ENCODE data around the gene PAF1. TPM values are rescaled to one million over a fixed set of nuclear protein-coding genes. Genes with fewer than 3 reads are reported as not detected.
A peak's percentile ranks its signal among the peaks of the same experiment; 100 is the strongest.

The PAF1 gene
- total RNA-seq, 2 experiments from 2014 or later = 33.1 to 45.9 TPM

DNA sequence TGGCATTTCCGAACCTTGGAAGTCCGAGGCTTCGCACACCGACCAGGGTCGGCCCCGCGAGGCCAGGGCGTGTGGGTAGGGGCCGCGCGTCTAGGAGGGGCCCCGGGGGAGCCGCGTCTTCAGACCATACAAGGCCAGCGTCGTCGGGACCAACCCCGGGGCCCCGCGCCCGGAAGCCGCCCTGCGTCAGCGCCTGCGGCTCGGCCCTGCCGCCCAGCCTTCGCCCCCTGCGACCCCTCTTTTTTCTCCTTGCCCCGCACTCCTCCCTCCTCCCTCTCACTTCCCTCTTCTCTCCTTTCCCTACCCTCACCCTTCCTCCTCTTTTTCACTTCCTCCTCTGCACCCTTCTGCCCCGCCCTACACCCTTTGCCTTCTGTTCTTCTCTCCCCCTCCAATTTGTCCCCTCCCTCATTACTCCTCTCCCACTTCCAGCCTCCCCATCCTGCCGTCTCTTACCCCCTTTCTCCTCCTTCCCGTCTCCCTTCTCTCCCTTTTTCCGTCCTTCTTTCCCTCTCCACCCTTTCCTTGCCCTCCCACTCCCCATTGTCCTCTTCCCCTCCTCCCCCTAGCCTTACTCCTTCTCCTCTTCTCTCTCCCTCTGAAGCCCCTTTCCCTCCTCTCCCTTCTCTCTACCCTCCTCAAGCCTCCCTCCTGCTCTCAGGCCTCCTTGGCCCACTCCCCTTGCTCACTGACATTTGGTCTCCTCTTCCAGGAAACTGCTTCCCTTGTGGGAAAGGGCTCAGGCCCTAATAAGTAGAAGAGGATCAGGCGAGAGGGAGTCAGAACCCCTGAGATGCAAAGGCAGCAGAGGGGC is 19.3 kb upstream of the PAF1 start:
- ChIA-PET POLR2A (no interaction called here), CTCF (ENCODE audit: unreplicated experiment) (no interaction called here)
- no peaks in the 10 kb centered on the region for H3K9me3 ChIP-seq (ENCODE audit: low read length)
- H3K4me2 ChIP-seq (ENCODE audit: low read length) = peak overlapping the region; percentile 96
- H3K9me2 ChIP-seq (ENCODE audit: insufficient read depth, low read length) = no peaks in the 10 kb centered on the region
- H3K27ac ChIP-seq (ENCODE audit: low read depth, low read length, poor library complexity, severe bottlenecking) = peak overlapping the region; percentile 91
- H3K36me3 ChIP-seq (ENCODE audit: insufficient read depth, low read length) = peaks cover 19% of the 10 kb centered on the region
- intact Hi-C loops (cut with micrococcal nuclease; ENCODE audit: unreplicated experiment) = no loop called here
- H3K4me1 ChIP-seq (ENCODE audit: insufficient read depth, low read length, poor library complexity, severe bottlenecking) = peaks cover 43% of the 10 kb centered on the region
- TF ChIP-seq, protein P1, sequence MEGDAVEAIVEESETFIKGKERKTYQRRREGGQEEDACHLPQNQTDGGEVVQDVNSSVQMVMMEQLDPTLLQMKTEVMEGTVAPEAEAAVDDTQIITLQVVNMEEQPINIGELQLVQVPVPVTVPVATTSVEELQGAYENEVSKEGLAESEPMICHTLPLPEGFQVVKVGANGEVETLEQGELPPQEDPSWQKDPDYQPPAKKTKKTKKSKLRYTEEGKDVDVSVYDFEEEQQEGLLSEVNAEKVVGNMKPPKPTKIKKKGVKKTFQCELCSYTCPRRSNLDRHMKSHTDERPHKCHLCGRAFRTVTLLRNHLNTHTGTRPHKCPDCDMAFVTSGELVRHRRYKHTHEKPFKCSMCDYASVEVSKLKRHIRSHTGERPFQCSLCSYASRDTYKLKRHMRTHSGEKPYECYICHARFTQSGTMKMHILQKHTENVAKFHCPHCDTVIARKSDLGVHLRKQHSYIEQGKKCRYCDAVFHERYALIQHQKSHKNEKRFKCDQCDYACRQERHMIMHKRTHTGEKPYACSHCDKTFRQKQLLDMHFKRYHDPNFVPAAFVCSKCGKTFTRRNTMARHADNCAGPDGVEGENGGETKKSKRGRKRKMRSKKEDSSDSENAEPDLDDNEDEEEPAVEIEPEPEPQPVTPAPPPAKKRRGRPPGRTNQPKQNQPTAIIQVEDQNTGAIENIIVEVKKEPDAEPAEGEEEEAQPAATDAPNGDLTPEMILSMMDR (conservative IDR thresholded peaks at IDR 0.05; ENCODE audit: low read length) = no peak
- TF ChIP-seq EZH2phosphoT487 (IDR thresholded peaks at IDR 0.05; ENCODE audit: borderline replicate concordance, low read depth, low read length) = no peak
- no TSS peak for BruUV-seq (replicated peaks)
- DNase-seq (ENCODE audit: low spot score) = peak; percentile 78
- H2AFZ ChIP-seq (ENCODE audit: low read length) = no peak overlapping the region
- H3K4me3 ChIP-seq (ENCODE audit: low read depth, low read length, poor library complexity, severe bottlenecking) = peak overlapping the region; percentile 96
- peaks cover 43% of the 10 kb centered on the region for H3K79me2 ChIP-seq (ENCODE audit: insufficient read depth, low read depth, low read length)
- H4K20me1 ChIP-seq (ENCODE audit: insufficient read depth, low read length) = peaks cover 4% of the 10 kb centered on the region

DNA sequence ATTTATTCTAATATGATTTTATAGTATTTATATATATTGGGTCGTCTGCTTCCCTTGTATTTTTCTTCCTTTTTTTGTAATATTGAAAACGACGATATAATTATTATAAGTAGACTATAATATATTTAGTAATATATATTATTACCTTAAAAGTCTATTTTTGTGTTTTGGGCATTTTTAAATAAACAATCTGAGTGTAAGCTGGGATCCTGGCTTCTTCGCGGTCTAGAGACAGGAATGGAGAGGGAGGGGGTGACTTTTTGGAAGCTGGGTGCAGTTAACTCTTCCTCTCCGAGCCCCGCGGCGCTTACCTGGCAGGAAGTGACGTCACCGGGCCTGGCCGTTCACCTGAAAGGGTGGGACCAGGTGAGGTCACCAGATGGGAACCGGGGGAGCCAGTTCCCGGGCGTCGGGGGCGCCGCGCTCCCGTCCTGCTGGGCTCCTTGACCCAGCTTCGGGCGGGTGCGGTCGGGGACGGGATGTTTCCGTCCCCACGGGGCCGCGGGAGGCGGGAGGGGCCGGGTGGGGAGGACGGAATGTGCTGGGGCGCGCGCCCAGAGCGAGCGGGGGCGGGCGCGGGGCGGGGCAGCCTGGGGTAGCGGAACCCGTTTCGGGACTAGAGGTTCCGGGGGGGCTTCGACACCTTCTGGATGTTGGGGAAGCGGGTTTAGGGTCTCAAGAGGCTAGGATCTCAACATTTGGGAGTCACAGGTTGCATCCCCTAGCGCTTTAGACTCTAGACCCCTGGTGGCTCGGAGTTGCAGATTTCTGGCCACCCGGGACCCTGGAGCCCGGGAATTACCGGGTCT is 18.5 kb upstream of the PAF1 start:
- Histone ChIP-seq H3K4me3 (ENCODE audit: low read depth, low read length, poor library complexity, severe bottlenecking) (peak overlapping the region; percentile 96), H2AFZ (ENCODE audit: low read length) (no peak overlapping the region), H3K36me3 (ENCODE audit: insufficient read depth, low read length) (peaks cover 19% of the 10 kb centered on the region), H3K4me2 (ENCODE audit: low read length) (peak overlapping the region; percentile 96), H4K20me1 (ENCODE audit: insufficient read depth, low read length) (peaks cover 4% of the 10 kb centered on the region), H3K9me3 (ENCODE audit: low read length) (no peaks in the 10 kb centered on the region), H3K27ac (ENCODE audit: low read depth, low read length, poor library complexity, severe bottlenecking) (peak overlapping the region; percentile 91), H3K4me1 (ENCODE audit: insufficient read depth, low read length, poor library complexity, severe bottlenecking) (peaks cover 48% of the 10 kb centered on the region), H3K9me2 (ENCODE audit: insufficient read depth, low read length) (no peaks in the 10 kb centered on the region), H3K79me2 (ENCODE audit: insufficient read depth, low read depth, low read length) (peaks cover 40% of the 10 kb centered on the region)
- TF ChIP-seq, protein P1 (conservative IDR thresholded peaks at IDR 0.05; ENCODE audit: low read length) = no peak
- TF ChIP-seq EZH2phosphoT487 (IDR thresholded peaks at IDR 0.05; ENCODE audit: borderline replicate concordance, low read depth, low read length) = no peak
- intact Hi-C loops (cut with micrococcal nuclease; ENCODE audit: unreplicated experiment) = loop anchor here (10.0 kb wide), 2 partner anchors 545 to 555 kb away; no protein-coding TSS in a partner anchor
- CTCF ChIA-PET (ENCODE audit: unreplicated experiment) = no interaction called here
- DNase-seq (ENCODE audit: low spot score) = peak; percentile 77
- POLR2A ChIA-PET = interaction anchor here (3.1 kb wide), 1 partner anchor 11 kb away, joined by 14 read pairs; no protein-coding TSS in a partner anchor
- no TSS peak for BruUV-seq (replicated peaks)

Measured in OCI-LY7 (cell line).